BLaER1 treated with 17β-estradiol and CSF1 and Interleukin-3, amounts not matched to agents 10 nM and 100 nM (cell line): ENCODE results near the gene DCTN5.
"Not testable (repeated sequence)": the region's sequence is repeated elsewhere in the genome, so short reads cannot be mapped to it uniquely, and the experiment has no call there.

ENCODE experiments used
- H3K27ac ChIP-seq, 11 experiments: shearing (Covaris generic); formaldehyde crosslinking; 2 replicates each; pipeline ENCODE4 v1.8.1; 2022
- H3K27me3 ChIP-seq, 11 experiments: shearing (Covaris generic); formaldehyde crosslinking; 2 replicates each; pipeline ENCODE4 v1.8.1; 2022
- H3K36me3 ChIP-seq, 11 experiments: shearing (Covaris generic); formaldehyde crosslinking; 2 replicates each; pipeline ENCODE4 v1.8.1; 2022
- H3K4me1 ChIP-seq, 10 experiments: shearing (Covaris generic); formaldehyde crosslinking; 2 replicates each; pipeline ENCODE4 v1.8.1; 2022
- H3K4me2 ChIP-seq, 11 experiments: shearing (Covaris generic); formaldehyde crosslinking; 2 replicates each; pipeline ENCODE4 v1.8.1; 2022
- H3K4me3 ChIP-seq, 10 experiments: shearing (Covaris generic); formaldehyde crosslinking; 2 replicates each; pipeline ENCODE4 v1.8.1; 2022
- H3K9ac ChIP-seq, 11 experiments: shearing (Covaris generic); formaldehyde crosslinking; 2 replicates each; pipeline ENCODE4 v1.8.1; 2022
- H3K9me3 ChIP-seq, 11 experiments: shearing (Covaris generic); formaldehyde crosslinking; replicated peaks in 1 of 11; 2 replicates each; pipeline ENCODE4 v1.8.1; 2022
- H4K20me1 ChIP-seq, 11 experiments: shearing (Covaris generic); formaldehyde crosslinking; 2 replicates each; pipeline ENCODE4 v1.8.1; 2022
- Cebpa-rat ChIP-seq, 11 experiments: shearing (Covaris generic); IDR thresholded peaks; 2 replicates each; pipeline ENCODE4 v1.8.1; 2022

DCTN5 gene

DNA sequence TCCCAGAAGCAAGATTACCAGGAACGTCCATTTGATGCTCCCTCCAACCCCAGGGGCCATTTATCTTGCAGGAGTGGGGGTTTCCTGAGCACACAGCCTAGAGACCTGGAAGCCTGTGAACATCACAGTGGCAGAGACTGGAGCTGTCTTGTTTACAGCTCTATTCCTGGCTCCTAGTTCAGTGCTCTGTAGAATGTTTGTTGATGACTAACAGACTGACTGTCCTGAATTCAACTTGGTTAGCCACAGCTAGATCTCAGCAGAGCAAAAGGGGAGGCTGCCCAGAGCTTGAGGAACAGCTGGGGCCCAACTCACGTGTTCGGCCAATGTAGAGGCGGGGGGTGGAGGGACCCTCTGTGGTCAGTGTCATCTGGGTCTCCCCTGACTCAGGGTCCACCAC lies 65.2 kb downstream of the DCTN5 start:
- Histone ChIP-seq H3K27me3 (no peaks in the 10 kb centered on the region), H3K4me2 (no peak overlapping the region), H4K20me1 (no peaks in the 10 kb centered on the region), H3K36me3 (no peaks in the 10 kb centered on the region), H3K9ac (no peak overlapping the region), H3K4me1 (no peaks in the 10 kb centered on the region), H3K4me3 (no peak overlapping the region), H3K27ac (no peak overlapping the region), H3K9me3 (peaks cover 13 to 38% (median 17%) of the 10 kb centered on the region in 11 experiments; a peak in 20 of 22 replicates)
- TF ChIP-seq Cebpa-rat (IDR thresholded peaks at IDR 0.05), result no peak

GRCh38 chr16:23709536-23709935 lies 68.3 kb downstream of the DCTN5 start:
- H3K27ac ChIP-seq, result no peak overlapping the region
- no peak overlapping the region for H3K4me3 ChIP-seq
- TF ChIP-seq Cebpa-rat (IDR thresholded peaks at IDR 0.05), result no peak
- H4K20me1 ChIP-seq, result no peaks in the 10 kb centered on the region
- no peak overlapping the region for H3K9ac ChIP-seq
- H3K4me2 ChIP-seq, result no peak overlapping the region
- no peaks in the 10 kb centered on the region for H3K27me3 ChIP-seq
- H3K9me3 ChIP-seq, result peaks cover 11 to 28% (median 16%) of the 10 kb centered on the region in 11 experiments; a peak in 20 of 22 replicates
- no peaks in the 10 kb centered on the region for H3K36me3 ChIP-seq
- H3K4me1 ChIP-seq, result no peaks in the 10 kb centered on the region

GRCh38 chr16:23710008-23710407 lies 68.7 kb downstream of the DCTN5 start:
- Histone ChIP-seq H3K27me3 (no peaks in the 10 kb centered on the region), H3K4me2 (no peak overlapping the region), H3K4me3 (no peak overlapping the region), H3K9me3 (peaks cover 11 to 28% (median 16%) of the 10 kb centered on the region in 11 experiments; a peak in 20 of 22 replicates), H3K27ac (no peak overlapping the region), H3K9ac (no peak overlapping the region), H3K4me1 (no peaks in the 10 kb centered on the region), H3K36me3 (no peaks in the 10 kb centered on the region), H4K20me1 (no peaks in the 10 kb centered on the region)
- TF ChIP-seq Cebpa-rat (IDR thresholded peaks at IDR 0.05), result no peak

- no peaks in the 10 kb centered on the region for H4K20me1 ChIP-seq
- H3K36me3 ChIP-seq, result no peaks in the 10 kb centered on the region
- no peak overlapping the region for H3K4me3 ChIP-seq
- no peak overlapping the region for H3K4me2 ChIP-seq
- no peak overlapping the region for H3K27ac ChIP-seq
- no peaks in the 10 kb centered on the region for H3K27me3 ChIP-seq
- no peaks in the 10 kb centered on the region for H3K4me1 ChIP-seq
- no peak overlapping the region for H3K9ac ChIP-seq
- peaks cover 11 to 28% (median 16%) of the 10 kb centered on the region in 11 experiments; a peak in 20 of 22 replicates for H3K9me3 ChIP-seq
- TF ChIP-seq Cebpa-rat (IDR thresholded peaks at IDR 0.05), result no peak
Measured at GRCh38 chr16:23710504-23710903, 69.2 kb downstream of the DCTN5 start.

GRCh38 chr16:23711785-23712184 lies 70.5 kb downstream of the DCTN5 start:
- no peaks in the 10 kb centered on the region for H3K27me3 ChIP-seq
- H3K36me3 ChIP-seq, result no peaks in the 10 kb centered on the region
- H3K4me1 ChIP-seq, result no peaks in the 10 kb centered on the region
- no peak for TF ChIP-seq Cebpa-rat (IDR thresholded peaks at IDR 0.05)
- H3K9ac ChIP-seq, result no peak overlapping the region
- H3K4me2 ChIP-seq, result no peak overlapping the region
- no peak overlapping the region for H3K4me3 ChIP-seq
- no peaks in the 10 kb centered on the region for H4K20me1 ChIP-seq
- no peak overlapping the region for H3K27ac ChIP-seq
- peaks cover 11 to 28% (median 16%) of the 10 kb centered on the region in 11 experiments; a peak in 20 of 22 replicates for H3K9me3 ChIP-seq

GRCh38 chr16:23712976-23713375 lies 71.7 kb downstream of the DCTN5 start, which contains the start of gene ERN2:
Gene ERN2, minus strand, starts transcription at chr16:23713222. Its CDS starts 35 bp downstream, at chr16:23713187.
- Histone ChIP-seq H3K9ac (no peak within 1 kb of the TSS), H3K36me3 (no peaks in the 10 kb centered on the region), H4K20me1 (no peaks in the 10 kb centered on the region), H3K27ac (no peak within 1 kb of the TSS), H3K9me3 (peaks cover 11 to 28% (median 16%) of the 10 kb centered on the region in 11 experiments; a peak in 20 of 22 replicates), H3K4me3 (no peak within 1 kb of the TSS), H3K27me3 (no peaks in the 10 kb centered on the region), H3K4me1 (no peaks in the 10 kb centered on the region), H3K4me2 (no peak within 1 kb of the TSS)
- TF ChIP-seq Cebpa-rat (IDR thresholded peaks at IDR 0.05), result no peak

GRCh38 chr16:23716484-23716883 lies 75.2 kb downstream of the DCTN5 start:
- TF ChIP-seq Cebpa-rat (IDR thresholded peaks at IDR 0.05), result no peak
- H3K9ac ChIP-seq, result no peak overlapping the region

GRCh38 chr16:23722613-23723240 lies 81.5 kb downstream of the DCTN5 start:
- not testable (repeated sequence) for H3K9ac ChIP-seq, H4K20me1 ChIP-seq, H3K27me3 ChIP-seq, H3K4me1 ChIP-seq, H3K27ac ChIP-seq, H3K4me3 ChIP-seq, H3K4me2 ChIP-seq, H3K36me3 ChIP-seq
- H3K9me3 ChIP-seq, result peaks cover 14 to 26% (median 18%) of the 10 kb centered on the region in 11 experiments

More at GRCh38 chr16:23716484-23716883, 75.2 kb downstream of the DCTN5 start:
- no peaks in the 10 kb centered on the region for H3K36me3 ChIP-seq
- H3K27me3 ChIP-seq, result no peaks in the 10 kb centered on the region
- H3K9me3 ChIP-seq, result peaks cover 0 to 3% (median 0%) of the 10 kb centered on the region in 11 experiments; a peak in 1 of 22 replicates
- H4K20me1 ChIP-seq, result no peaks in the 10 kb centered on the region
- H3K27ac ChIP-seq, result no peak overlapping the region
- no peak overlapping the region for H3K4me2 ChIP-seq
- H3K4me1 ChIP-seq, result no peaks in the 10 kb centered on the region
- H3K4me3 ChIP-seq, result no peak overlapping the region

GRCh38 chr16:23724096-23724784 lies 83.0 kb downstream of the DCTN5 start:
- Histone ChIP-seq H3K4me3 (no peak overlapping the region), H3K36me3 (no peaks in the 10 kb centered on the region), H3K9me3 (peaks cover 14 to 26% (median 18%) of the 10 kb centered on the region in 11 experiments), H3K27me3 (no peaks in the 10 kb centered on the region), H4K20me1 (no peaks in the 10 kb centered on the region), H3K4me1 (no peaks in the 10 kb centered on the region), H3K4me2 (no peak overlapping the region), H3K9ac (no peak overlapping the region), H3K27ac (no peak overlapping the region)
- TF ChIP-seq Cebpa-rat (IDR thresholded peaks at IDR 0.05), result peak in 1 of 11 experiments; percentile 58; a peak in 2 of 22 replicates
